ENCODE results near the gene ZNF618. TPM values are rescaled to one million over a fixed set of nuclear protein-coding genes. Genes with fewer than 3 reads are reported as not detected.

Gene ZNF618
- polyA plus RNA-seq, 3 donors: 0.53 to 1.9 (median 0.78) TPM

DNA sequence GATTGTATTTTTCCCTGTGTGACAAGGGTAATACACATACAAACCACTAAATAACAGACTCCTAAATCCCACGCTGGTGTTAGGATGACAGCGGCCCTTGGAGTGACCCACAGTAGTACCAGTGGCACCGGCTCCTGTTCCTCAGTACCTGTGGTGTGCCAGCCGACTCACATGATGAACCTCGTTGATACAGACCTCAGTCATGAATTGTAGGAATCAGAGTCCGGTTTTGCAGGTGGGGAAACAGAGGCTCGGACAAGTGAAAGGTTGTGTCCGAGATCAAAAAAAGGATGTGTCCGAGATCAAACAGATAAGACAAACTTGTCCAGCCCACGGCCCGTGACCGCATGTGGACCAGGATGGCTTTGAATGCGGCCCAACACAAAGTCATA lies 124.0 kb downstream of the ZNF618 start:
- Histone ChIP-seq H3K27ac (ENCODE audit: low read depth in 1 of 2, low read length in 2 of 2) (no peak overlapping the region), H3K4me2 (replicated peaks; ENCODE audit: extremely low read depth, low read length, poor library complexity, severe bottlenecking) (no peak overlapping the region), H3K79me2 (ENCODE audit: insufficient read depth, low read length) (no peaks in the 10 kb centered on the region), H2AFZ (ENCODE audit: insufficient read depth, low read depth, low read length, poor library complexity, severe bottlenecking) (no peak overlapping the region), H3K27me3 (ENCODE audit: control insufficient read depth in 2 of 2, insufficient read depth in 2 of 2, low read length in 2 of 2) (no peaks in the 10 kb centered on the region), H3K9ac (ENCODE audit: insufficient read depth, low read length, poor library complexity, severe bottlenecking) (no peak overlapping the region), H4K20me1 (ENCODE audit: insufficient read depth, low read length) (no peaks in the 10 kb centered on the region), H3K4me1 (ENCODE audit: control insufficient read depth in 1 of 2, insufficient read depth in 2 of 2, low read length in 2 of 2) (peaks cover 10 to 11% of the 10 kb centered on the region in 2 donors), H3K4me3 (replicated peaks in 1 of 3; ENCODE audit: low read depth in 2 of 3, low read length in 3 of 3) (no peak overlapping the region), H3K36me3 (replicated peaks in 1 of 2; ENCODE audit: control insufficient read depth in 1 of 2, insufficient read depth in 2 of 2, low read length in 2 of 2) (no peaks in the 10 kb centered on the region), H3K9me3 (replicated peaks in 1 of 2; ENCODE audit: control insufficient read depth in 1 of 2, insufficient read depth in 1 of 2, low read length in 2 of 2) (no peaks in the 10 kb centered on the region)
- no peak overlapping the region for H3K27ac Mint-ChIP-seq
- 62% methylated on average over 4 of the region's 13 CpGs for WGBS (ENCODE audit: insufficient coverage)
- DNase-seq: no peak
- H3K4me1 Mint-ChIP-seq: peaks cover 16% of the 10 kb centered on the region
- intact Hi-C loops (cut with micrococcal nuclease): loop anchor here in 1 of 2 donors (10.0 kb wide), 1 partner anchor 65 kb away; no protein-coding TSS in a partner anchor
- peaks cover 5 to 8% (median 5%) of the 10 kb centered on the region in 3 donors for H3K27me3 Mint-ChIP-seq (ENCODE audit: low read depth in 3 of 3)
- peaks cover 0 to 2% (median 0%) of the 10 kb centered on the region in 7 donors for H3K9me3 Mint-ChIP-seq
- TF ChIP-seq, protein P1, sequence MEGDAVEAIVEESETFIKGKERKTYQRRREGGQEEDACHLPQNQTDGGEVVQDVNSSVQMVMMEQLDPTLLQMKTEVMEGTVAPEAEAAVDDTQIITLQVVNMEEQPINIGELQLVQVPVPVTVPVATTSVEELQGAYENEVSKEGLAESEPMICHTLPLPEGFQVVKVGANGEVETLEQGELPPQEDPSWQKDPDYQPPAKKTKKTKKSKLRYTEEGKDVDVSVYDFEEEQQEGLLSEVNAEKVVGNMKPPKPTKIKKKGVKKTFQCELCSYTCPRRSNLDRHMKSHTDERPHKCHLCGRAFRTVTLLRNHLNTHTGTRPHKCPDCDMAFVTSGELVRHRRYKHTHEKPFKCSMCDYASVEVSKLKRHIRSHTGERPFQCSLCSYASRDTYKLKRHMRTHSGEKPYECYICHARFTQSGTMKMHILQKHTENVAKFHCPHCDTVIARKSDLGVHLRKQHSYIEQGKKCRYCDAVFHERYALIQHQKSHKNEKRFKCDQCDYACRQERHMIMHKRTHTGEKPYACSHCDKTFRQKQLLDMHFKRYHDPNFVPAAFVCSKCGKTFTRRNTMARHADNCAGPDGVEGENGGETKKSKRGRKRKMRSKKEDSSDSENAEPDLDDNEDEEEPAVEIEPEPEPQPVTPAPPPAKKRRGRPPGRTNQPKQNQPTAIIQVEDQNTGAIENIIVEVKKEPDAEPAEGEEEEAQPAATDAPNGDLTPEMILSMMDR (IDR thresholded peaks at IDR 0.05): no peak
- H3K4me3 Mint-ChIP-seq: no peak overlapping the region
- H3K36me3 Mint-ChIP-seq: peaks cover 13 to 14% of the 10 kb centered on the region in 2 donors

DNA sequence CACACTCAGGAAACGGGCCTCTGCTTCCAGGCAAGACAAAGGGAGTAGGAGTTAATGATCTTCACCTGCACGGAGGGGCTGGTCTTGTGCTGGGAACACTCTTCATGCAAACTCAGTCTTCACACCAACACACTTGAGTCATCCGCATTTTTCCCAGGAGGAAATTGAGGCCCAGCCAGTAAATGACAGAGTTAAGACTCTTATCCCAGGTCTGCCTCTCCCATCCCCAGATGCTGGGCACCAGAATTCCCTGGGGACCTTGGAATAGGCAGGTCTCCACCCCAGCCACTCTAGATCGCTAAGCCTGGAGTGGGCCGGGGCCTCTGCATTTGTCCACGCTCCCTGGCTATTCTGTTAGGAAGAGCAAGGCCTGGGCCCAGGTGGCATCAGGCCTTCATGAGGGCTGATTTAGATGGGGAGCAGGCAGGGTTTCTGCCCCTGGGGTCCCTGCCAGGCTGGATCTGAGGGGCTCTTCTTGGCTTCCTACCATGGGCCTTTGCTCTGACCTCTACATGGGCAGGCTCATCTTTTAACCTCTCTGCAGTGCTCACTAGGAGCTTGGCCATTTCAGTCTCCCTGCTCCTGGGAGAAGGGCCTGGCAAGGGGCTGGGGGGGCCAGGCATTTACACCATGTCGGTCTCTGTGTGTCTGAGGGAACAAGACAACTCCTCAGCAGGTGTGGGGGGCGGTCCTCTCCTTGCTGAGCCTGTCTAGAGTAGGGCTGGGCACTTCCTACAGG lies 124.7 kb downstream of the ZNF618 start:
- 95% methylated on average over 6 of the region's 8 CpGs for WGBS (ENCODE audit: insufficient coverage)
- Mint-ChIP-seq H3K27ac (no peak overlapping the region), H3K9me3 (peaks cover 0 to 2% (median 0%) of the 10 kb centered on the region in 7 donors), H3K27me3 (ENCODE audit: low read depth in 3 of 3) (peaks cover 5 to 8% (median 8%) of the 10 kb centered on the region in 3 donors), H3K4me1 (peaks cover 22% of the 10 kb centered on the region), H3K36me3 (peaks cover 17% of the 10 kb centered on the region in 2 donors), H3K4me3 (no peak overlapping the region)
- no peaks in the 10 kb centered on the region for H3K79me2 ChIP-seq (ENCODE audit: insufficient read depth, low read length)
- no peak overlapping the region for H2AFZ ChIP-seq (ENCODE audit: insufficient read depth, low read depth, low read length, poor library complexity, severe bottlenecking)
- H3K9ac ChIP-seq (ENCODE audit: insufficient read depth, low read length, poor library complexity, severe bottlenecking): no peak overlapping the region
- H3K36me3 ChIP-seq (replicated peaks in 1 of 2; ENCODE audit: control insufficient read depth in 1 of 2, insufficient read depth in 2 of 2, low read length in 2 of 2): no peaks in the 10 kb centered on the region
- H3K4me1 ChIP-seq (ENCODE audit: control insufficient read depth in 1 of 2, insufficient read depth in 2 of 2, low read length in 2 of 2): peaks cover 10 to 11% of the 10 kb centered on the region in 2 donors
- no peaks in the 10 kb centered on the region for H4K20me1 ChIP-seq (ENCODE audit: insufficient read depth, low read length)
- intact Hi-C loops (cut with micrococcal nuclease): loop anchor here in 1 of 2 donors (10.0 kb wide), 1 partner anchor 66 kb away; no protein-coding TSS in a partner anchor
- TF ChIP-seq, protein P1 (IDR thresholded peaks at IDR 0.05): no peak
- H3K9me3 ChIP-seq (replicated peaks in 1 of 2; ENCODE audit: control insufficient read depth in 1 of 2, insufficient read depth in 1 of 2, low read length in 2 of 2): no peaks in the 10 kb centered on the region
- no peak overlapping the region for H3K27ac ChIP-seq (ENCODE audit: low read depth in 1 of 2, low read length in 2 of 2)
- DNase-seq: no peak
- H3K4me3 ChIP-seq (replicated peaks in 1 of 3; ENCODE audit: low read depth in 2 of 3, low read length in 3 of 3): no peak overlapping the region
- H3K4me2 ChIP-seq (replicated peaks; ENCODE audit: extremely low read depth, low read length, poor library complexity, severe bottlenecking): no peak overlapping the region
- no peaks in the 10 kb centered on the region for H3K27me3 ChIP-seq (ENCODE audit: control insufficient read depth in 2 of 2, insufficient read depth in 2 of 2, low read length in 2 of 2)

Measured in CD14-positive monocyte (primary cell).